ENCODE results near the gene RAB3GAP2. TPM values are rescaled to one million over a fixed set of nuclear protein-coding genes. Genes with fewer than 3 reads are reported as not detected.
"Not testable (repeated sequence)": the region's sequence is repeated elsewhere in the genome, so short reads cannot be mapped to it uniquely, and the experiment has no call there.

The RAB3GAP2 gene
- total RNA-seq, 1 donor = 51.8 TPM

DNA sequence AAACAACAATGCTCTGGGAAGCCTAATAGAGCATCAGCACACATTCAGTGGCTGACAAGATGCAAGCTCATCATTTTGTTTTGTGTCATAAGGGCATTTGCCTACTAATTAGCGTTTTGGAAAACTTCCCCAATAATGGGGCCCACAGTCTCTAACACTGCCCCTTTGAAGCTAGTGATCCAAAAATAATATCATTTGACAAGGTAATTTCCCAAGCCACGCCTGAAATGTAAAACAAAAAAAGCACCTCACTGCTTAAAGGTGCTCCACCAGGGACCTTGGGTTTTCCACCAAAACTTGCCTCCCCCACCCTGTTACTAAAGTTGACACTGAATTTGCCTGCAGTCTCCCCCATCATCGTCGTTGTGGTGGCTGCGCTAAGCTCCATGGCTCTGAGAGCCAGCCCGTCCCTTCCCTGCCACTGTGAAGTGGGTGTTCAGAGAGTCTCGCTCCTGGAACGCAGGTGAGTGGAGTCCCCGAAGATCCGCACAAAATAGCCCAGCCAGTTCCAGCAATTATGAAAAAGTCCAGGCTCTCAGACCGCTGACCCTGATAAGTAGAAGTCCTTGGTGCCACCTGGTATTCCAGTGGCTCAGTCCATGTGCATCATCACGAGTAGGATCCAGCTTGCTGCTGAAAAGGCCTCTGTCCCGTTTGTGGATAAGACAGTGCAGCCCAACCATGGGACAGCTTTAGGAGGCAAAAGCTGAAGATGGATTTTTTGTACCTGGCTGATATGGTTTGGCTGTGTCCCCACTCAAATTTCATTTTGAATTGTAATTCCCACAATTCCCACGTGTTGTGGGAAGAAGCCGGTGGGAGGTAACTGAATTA is 52.2 kb downstream of the RAB3GAP2 start:
- DNase-seq (ENCODE audit: low read depth) = no peak
- TF ChIP-seq, protein P1, sequence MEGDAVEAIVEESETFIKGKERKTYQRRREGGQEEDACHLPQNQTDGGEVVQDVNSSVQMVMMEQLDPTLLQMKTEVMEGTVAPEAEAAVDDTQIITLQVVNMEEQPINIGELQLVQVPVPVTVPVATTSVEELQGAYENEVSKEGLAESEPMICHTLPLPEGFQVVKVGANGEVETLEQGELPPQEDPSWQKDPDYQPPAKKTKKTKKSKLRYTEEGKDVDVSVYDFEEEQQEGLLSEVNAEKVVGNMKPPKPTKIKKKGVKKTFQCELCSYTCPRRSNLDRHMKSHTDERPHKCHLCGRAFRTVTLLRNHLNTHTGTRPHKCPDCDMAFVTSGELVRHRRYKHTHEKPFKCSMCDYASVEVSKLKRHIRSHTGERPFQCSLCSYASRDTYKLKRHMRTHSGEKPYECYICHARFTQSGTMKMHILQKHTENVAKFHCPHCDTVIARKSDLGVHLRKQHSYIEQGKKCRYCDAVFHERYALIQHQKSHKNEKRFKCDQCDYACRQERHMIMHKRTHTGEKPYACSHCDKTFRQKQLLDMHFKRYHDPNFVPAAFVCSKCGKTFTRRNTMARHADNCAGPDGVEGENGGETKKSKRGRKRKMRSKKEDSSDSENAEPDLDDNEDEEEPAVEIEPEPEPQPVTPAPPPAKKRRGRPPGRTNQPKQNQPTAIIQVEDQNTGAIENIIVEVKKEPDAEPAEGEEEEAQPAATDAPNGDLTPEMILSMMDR (IDR thresholded peaks at IDR 0.05; ENCODE audit: insufficient read depth, low read depth, low read length) = no peak
- no peak overlapping the region for H3K4me3 ChIP-seq (ENCODE audit: low read depth, low read length)

DNA sequence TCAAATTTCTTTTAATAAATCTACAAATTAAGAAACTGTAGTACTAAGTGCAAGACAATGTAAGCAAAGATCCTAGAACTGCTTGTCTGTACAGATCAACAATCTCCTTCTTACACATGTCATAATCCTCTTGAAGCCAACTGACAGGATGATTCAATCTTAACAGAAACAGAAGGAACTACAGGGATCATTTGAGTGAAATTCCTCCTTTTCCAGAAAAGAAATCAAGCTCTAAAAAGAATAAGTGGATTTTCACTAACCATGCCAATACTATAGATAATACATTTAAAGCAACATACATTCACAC is 53.2 kb downstream of the RAB3GAP2 start:
- peak; percentile 7 for DNase-seq (ENCODE audit: low read depth)
- TF ChIP-seq, protein P1 (IDR thresholded peaks at IDR 0.05; ENCODE audit: insufficient read depth, low read depth, low read length) = no peak

DNA sequence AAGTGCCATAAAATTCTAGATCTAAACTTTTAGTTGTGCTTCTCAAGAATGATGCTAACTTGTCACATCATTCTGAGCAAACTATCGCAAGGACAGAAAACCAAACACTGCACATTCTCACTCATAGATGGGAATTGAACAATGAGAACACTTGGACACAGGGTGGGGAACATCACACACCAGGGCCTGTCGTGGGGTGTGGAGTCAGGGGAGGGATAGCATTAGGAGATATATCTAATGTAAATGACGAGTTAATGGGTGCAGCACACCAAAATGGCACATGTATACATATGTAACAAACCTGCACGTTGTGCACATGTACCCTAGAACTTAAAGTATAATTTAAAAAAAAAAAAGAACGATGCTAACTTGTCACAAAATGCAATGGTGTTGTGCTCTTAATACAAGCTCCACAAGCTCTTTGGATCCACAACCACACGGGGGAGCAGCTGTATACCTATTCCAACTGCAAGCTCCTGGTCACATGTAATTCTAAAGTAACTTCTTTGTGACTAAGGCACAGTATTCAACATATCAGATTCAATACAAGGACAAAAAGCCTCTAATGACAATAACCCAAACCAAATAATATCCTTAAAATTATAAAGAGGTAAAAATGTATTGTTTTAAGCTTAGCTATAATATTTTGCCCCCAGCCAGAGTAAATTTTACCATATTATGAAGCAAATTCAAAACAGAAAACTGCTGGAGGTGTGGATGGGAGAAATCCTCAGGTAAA is 53.7 kb downstream of the RAB3GAP2 start:
- TF ChIP-seq, protein P1 (IDR thresholded peaks at IDR 0.05; ENCODE audit: insufficient read depth, low read depth, low read length) = peak; percentile 61
- H3K4me3 ChIP-seq (ENCODE audit: low read depth, low read length) = not testable (repeated sequence)
- DNase-seq (ENCODE audit: low read depth) = peak; percentile 76

More for the DNA sequence above, 53.2 kb downstream of the RAB3GAP2 start:
- H3K4me3 ChIP-seq (ENCODE audit: low read depth, low read length) = no peak overlapping the region

DNA sequence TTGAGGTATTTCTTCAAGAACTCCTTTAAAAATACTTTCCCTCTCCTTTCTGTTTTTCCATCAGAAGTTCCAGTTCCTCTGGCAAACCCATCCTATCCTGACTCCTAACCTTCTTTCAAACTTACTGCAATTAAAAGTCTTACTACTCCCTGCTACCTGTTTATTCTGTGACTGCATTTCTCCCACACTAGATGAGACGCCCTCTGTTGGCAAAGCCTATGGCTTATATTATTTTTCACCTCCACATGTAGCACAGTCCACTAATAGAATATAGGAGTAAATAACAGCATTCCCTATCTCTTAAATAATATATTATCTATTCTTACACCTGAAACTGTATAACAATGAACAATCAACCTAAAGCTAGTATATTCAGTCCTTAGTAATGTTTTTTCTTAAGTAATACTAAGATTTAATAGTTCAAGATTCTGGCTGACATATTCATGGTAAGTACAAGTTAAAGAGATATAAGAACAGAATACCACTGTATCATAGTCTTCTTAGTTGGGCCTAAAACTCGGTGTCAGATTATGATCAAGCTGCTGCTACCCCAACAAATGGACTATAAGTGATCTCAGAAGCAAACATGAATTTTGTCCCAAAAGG is 54.8 kb downstream of the RAB3GAP2 start:
- DNase-seq (ENCODE audit: low read depth) = no peak
- no peak overlapping the region for H3K4me3 ChIP-seq (ENCODE audit: low read depth, low read length)
- TF ChIP-seq, protein P1 (IDR thresholded peaks at IDR 0.05; ENCODE audit: insufficient read depth, low read depth, low read length) = peak; percentile 33

DNA sequence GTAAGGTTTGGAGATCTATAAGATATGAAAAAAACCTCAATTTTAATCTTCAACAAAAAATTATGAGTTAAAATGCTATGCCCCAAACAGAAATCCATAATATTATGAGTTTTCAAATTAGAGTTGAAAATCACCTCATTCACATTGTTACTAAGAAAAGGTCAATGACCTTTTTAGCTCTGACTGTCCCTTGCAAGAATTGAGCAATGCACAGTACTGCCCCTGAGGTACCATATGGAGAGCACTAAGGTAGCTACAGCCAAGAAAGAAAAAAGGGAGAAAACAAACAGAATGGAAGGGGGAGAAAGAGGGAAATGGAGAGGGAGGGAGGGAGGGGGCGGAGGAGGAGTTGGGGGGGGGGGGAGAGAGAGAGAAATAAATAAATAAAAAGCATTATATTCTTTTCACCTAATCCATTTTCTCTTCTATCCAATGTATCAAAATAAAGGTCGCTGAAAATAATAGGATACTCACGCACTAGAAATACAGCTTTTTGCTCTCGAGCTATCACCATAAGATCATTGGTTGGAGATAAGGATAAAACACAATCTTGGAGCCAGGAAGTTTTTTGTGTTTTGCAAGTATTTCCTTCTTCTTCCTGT is 58.8 kb downstream of the RAB3GAP2 start:
- H3K4me3 ChIP-seq (ENCODE audit: low read depth, low read length) = no peak overlapping the region
- TF ChIP-seq, protein P1 (IDR thresholded peaks at IDR 0.05; ENCODE audit: insufficient read depth, low read depth, low read length) = no peak
- peak; percentile 23 for DNase-seq (ENCODE audit: low read depth)

DNA sequence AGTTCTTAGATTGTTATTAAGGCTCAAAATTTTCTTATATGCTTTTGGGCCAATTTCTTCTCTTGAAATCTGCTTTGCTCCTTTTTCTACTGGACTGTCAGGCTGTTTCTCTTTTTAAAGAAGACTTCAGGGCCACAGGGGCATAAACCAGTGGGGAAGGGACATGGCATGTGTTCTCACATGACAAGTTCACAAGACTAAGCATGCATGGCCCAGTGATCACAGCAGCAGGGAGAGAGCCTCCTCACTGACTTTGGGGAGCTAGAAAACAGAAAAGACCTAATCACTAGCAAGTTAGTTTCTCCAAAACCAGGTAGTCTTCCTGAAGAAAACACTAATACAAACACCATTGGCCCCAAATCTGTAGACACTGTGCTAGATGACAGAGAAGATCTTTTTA is 64.8 kb downstream of the RAB3GAP2 start:
- DNase-seq (ENCODE audit: low read depth) = no peak
- H3K4me3 ChIP-seq (ENCODE audit: low read depth, low read length) = no peak overlapping the region
- TF ChIP-seq, protein P1 (IDR thresholded peaks at IDR 0.05; ENCODE audit: insufficient read depth, low read depth, low read length) = no peak

DNA sequence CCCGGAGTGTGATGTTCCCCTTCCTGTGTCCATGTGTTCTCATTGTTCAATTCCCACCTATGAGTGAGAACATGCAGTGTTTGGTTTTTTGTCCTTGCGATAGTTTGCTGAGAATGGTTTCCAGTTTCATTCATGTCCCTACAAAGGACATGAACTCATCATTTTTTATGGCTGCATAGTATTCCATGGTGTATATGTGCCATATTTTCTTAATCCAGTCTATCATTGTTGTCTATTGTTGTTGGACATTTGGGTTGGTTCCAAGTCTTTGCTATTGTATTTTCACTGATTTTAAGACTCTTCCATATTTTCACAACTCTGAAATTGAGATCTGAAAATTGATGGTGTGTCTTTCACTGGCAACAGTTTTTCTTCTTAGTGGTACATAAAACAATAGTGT is 67.5 kb downstream of the RAB3GAP2 start:
- not testable (repeated sequence) for H3K4me3 ChIP-seq (ENCODE audit: low read depth, low read length); DNase-seq (ENCODE audit: low read depth)
